Endodermal cell (in vitro differentiated cells): ENCODE results near the gene GLIS1. TPM values are rescaled to one million over a fixed set of nuclear protein-coding genes. Genes with fewer than 3 reads are reported as not detected.
A peak's percentile ranks its signal among the peaks of the same experiment; 100 is the strongest.

ENCODE experiments used
- DNase-seq: peaks from one replicate; pipeline ENCODE4 v3.0.0-alpha.2; 2017
- H3K27ac ChIP-seq: 2 replicates; pipeline ENCODE4 v1.5.1; 2013; ENCODE audit warnings: mild to moderate bottlenecking, low read depth, low read length, moderate library complexity
- H3K27me3 ChIP-seq: 2 replicates; pipeline ENCODE4 v1.6.1; 2013; ENCODE audit warnings: mild to moderate bottlenecking, low read length, moderate library complexity; ENCODE audit not compliant: insufficient read depth, control insufficient read depth, poor library complexity, severe bottlenecking
- H3K36me3 ChIP-seq: 2 replicates; pipeline ENCODE4 v1.7.0; 2013; ENCODE audit warnings: mild to moderate bottlenecking, low read length, moderate library complexity; ENCODE audit not compliant: control insufficient read depth, insufficient read depth
- H3K4me1 ChIP-seq: one replicate; pipeline ENCODE4 v1.7.0; 2013; ENCODE audit warnings: low read length; ENCODE audit not compliant: control insufficient read depth, insufficient read depth
- H3K4me3 ChIP-seq: 2 replicates; pipeline ENCODE4 v1.5.1; 2013; ENCODE audit warnings: mild to moderate bottlenecking, low read length, moderate library complexity
- H3K9ac ChIP-seq: 2 replicates; pipeline ENCODE4 v1.6.1; 2013; ENCODE audit warnings: mild to moderate bottlenecking, low read length, moderate library complexity; ENCODE audit not compliant: poor library complexity, severe bottlenecking; ENCODE audit errors: extremely low read depth
- H3K9me3 ChIP-seq: 2 replicates; pipeline ENCODE4 v1.6.1; 2013; ENCODE audit warnings: mild to moderate bottlenecking, low read length, moderate library complexity; ENCODE audit not compliant: control insufficient read depth
- H3K27ac Mint-ChIP-seq: 2 replicates; pipeline ENCODE4 v1.8.0; 2020; ENCODE audit warnings: mixed read lengths
- H3K27me3 Mint-ChIP-seq: 2 replicates; pipeline ENCODE4 v1.8.0; 2021; ENCODE audit warnings: mild to moderate bottlenecking, mixed read lengths; ENCODE audit not compliant: insufficient read depth
- H3K36me3 Mint-ChIP-seq: 2 replicates; pipeline ENCODE4 v1.8.0; 2020; ENCODE audit warnings: low read depth, mixed read lengths
- H3K4me1 Mint-ChIP-seq: 2 replicates; pipeline ENCODE4 v1.8.0; 2020; ENCODE audit warnings: mixed read lengths
- H3K4me3 Mint-ChIP-seq: 2 replicates; pipeline ENCODE4 v1.8.0; 2020; ENCODE audit warnings: mild to moderate bottlenecking, moderate library complexity, mixed read lengths
- H3K9me3 Mint-ChIP-seq: 2 replicates; pipeline ENCODE4 v1.8.0; 2020; ENCODE audit warnings: mild to moderate bottlenecking, mixed read lengths
- WGBS, 2 experiments: methylation state at CpG; one replicate each; pipeline versions ENCODE4 v1.1.5 to v1.1.7; 2013; ENCODE audit warnings: missing lambda C conversion rate in 2 of 2, mixed read lengths in 1 of 2; ENCODE audit not compliant: insufficient coverage in 1 of 2, insufficient read length in 1 of 2; 5-methylcytosine and 5-hydroxymethylcytosine counted together
- total RNA-seq, 2 donors: library from RNA; stranded (reverse); fragmentation: NEBNext Ultra II Directional in 1 of 2; extraction: Animal tissue kit (Norgen Biotek cat#: 25700) in 1 of 2; gene quantifications; 2 replicates in 1 of 2; 3 replicates in 1 of 2; pipeline ENCODE4 v1.2.1, GENCODE V29; 2021
- TF ChIP-seq, protein P1 (sequence below): fragments of 200-600 bp; sonication (generic); conservative IDR thresholded peaks from 2 replicates; pipeline ENCODE4 v1.5.0; 2021; ENCODE audit warnings: antibody characterized with exemption, mild to moderate bottlenecking

GLIS1 gene
- total RNA-seq, 2 donors from 2014 or later, result 2.1 to 3.9 TPM

DNA sequence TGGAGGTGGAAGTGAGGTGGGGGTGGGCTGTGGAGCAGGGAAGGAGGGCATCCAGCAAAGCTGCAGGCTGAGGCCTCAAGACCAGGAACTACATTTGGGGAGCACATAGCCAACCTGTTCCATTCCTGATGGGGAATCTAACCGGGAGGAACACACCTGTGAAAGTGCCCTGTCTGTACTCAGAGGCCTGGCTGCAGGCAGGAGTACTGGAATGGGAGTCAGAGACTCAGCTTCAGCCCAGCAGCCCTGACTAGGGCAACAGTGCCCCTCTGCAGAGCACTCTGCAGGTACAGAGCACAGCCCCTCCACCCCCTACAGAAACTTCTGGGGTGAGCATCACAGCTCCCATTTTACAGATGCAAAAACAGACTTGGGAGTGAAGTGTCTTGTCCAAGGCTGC is 153.4 kb downstream of the GLIS1 start:
- H3K9me3 Mint-ChIP-seq, result no peaks in the 10 kb centered on the region
- H3K27ac Mint-ChIP-seq, result no peak overlapping the region
- TF ChIP-seq, protein P1, sequence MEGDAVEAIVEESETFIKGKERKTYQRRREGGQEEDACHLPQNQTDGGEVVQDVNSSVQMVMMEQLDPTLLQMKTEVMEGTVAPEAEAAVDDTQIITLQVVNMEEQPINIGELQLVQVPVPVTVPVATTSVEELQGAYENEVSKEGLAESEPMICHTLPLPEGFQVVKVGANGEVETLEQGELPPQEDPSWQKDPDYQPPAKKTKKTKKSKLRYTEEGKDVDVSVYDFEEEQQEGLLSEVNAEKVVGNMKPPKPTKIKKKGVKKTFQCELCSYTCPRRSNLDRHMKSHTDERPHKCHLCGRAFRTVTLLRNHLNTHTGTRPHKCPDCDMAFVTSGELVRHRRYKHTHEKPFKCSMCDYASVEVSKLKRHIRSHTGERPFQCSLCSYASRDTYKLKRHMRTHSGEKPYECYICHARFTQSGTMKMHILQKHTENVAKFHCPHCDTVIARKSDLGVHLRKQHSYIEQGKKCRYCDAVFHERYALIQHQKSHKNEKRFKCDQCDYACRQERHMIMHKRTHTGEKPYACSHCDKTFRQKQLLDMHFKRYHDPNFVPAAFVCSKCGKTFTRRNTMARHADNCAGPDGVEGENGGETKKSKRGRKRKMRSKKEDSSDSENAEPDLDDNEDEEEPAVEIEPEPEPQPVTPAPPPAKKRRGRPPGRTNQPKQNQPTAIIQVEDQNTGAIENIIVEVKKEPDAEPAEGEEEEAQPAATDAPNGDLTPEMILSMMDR, result no peak
- Histone ChIP-seq H3K4me1 (peaks cover 2% of the 10 kb centered on the region), H3K36me3 (no peaks in the 10 kb centered on the region), H3K4me3 (no peak overlapping the region), H3K27me3 (no peaks in the 10 kb centered on the region), H3K27ac (no peak overlapping the region), H3K9me3 (no peaks in the 10 kb centered on the region), H3K9ac (no peak overlapping the region)
- WGBS, 2 experiments, result 89 to 100% methylated on average over 1 of the region's 1 CpG
- peaks cover 4% of the 10 kb centered on the region for H3K27me3 Mint-ChIP-seq
- H3K36me3 Mint-ChIP-seq, result no peaks in the 10 kb centered on the region
- H3K4me1 Mint-ChIP-seq, result peaks cover 5% of the 10 kb centered on the region
- peak; percentile 30 for DNase-seq
- no peak overlapping the region for H3K4me3 Mint-ChIP-seq

DNA sequence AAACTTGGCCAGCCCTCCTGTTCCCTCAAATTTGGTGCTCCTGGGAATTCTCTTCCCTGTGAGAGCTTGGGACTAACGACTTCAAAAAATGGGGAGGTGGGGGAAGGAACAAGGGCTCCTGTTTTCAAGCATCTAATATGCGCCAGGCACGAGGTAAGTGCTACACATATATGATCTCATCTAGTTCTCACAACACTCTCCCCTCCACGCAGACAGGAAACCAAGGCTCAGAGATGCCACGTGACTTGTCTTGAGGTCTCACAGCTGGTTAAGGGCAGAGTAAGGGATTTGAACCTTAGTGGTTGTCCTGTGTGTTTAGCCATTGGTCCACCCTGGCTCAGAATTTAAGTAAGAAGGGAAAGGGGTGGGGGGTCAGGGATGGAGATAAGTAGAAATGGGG is 153.8 kb downstream of the GLIS1 start:
- no peaks in the 10 kb centered on the region for H3K36me3 Mint-ChIP-seq
- no peak overlapping the region for H3K4me3 Mint-ChIP-seq
- TF ChIP-seq, protein P1, result no peak
- Histone ChIP-seq H3K4me3 (no peak overlapping the region), H3K27me3 (no peaks in the 10 kb centered on the region), H3K36me3 (no peaks in the 10 kb centered on the region), H3K27ac (no peak overlapping the region), H3K9ac (no peak overlapping the region), H3K9me3 (no peaks in the 10 kb centered on the region), H3K4me1 (peaks cover 2% of the 10 kb centered on the region)
- H3K27me3 Mint-ChIP-seq, result peaks cover 4% of the 10 kb centered on the region
- H3K9me3 Mint-ChIP-seq, result no peaks in the 10 kb centered on the region
- no peak overlapping the region for H3K27ac Mint-ChIP-seq
- H3K4me1 Mint-ChIP-seq, result peaks cover 5% of the 10 kb centered on the region
- WGBS, 2 experiments, result 88 to 100% methylated on average over 1 to 5 of the region's 5 CpGs
- DNase-seq, result no peak

DNA sequence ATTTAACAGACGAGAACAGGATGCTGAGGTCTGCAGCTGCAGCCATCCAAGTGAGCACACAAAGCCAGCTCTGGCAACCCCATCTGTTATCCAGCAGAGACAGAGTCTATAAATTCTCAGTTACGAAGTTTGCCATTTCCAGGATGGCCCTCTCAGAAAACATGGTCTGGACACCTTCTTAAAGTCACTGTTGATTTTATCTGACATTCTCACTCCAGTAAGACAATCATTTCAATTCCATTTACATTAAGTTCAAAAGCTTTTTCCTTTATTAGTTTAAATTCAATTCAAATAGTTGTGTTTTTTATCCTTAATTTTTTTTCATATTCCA is 154.2 kb downstream of the GLIS1 start:
- 87 to 91% methylated on average over 2 of the region's 2 CpGs for WGBS, 2 experiments
- Mint-ChIP-seq H3K27ac (no peak overlapping the region), H3K36me3 (no peaks in the 10 kb centered on the region), H3K9me3 (no peaks in the 10 kb centered on the region), H3K4me1 (peaks cover 5% of the 10 kb centered on the region), H3K27me3 (peaks cover 4% of the 10 kb centered on the region), H3K4me3 (no peak overlapping the region)
- no peaks in the 10 kb centered on the region for H3K36me3 ChIP-seq
- peaks cover 2% of the 10 kb centered on the region for H3K4me1 ChIP-seq
- DNase-seq, result no peak
- TF ChIP-seq, protein P1, result no peak
- H3K9ac ChIP-seq, result no peak overlapping the region
- no peaks in the 10 kb centered on the region for H3K9me3 ChIP-seq
- H3K4me3 ChIP-seq, result no peak overlapping the region
- no peak overlapping the region for H3K27ac ChIP-seq
- H3K27me3 ChIP-seq, result no peaks in the 10 kb centered on the region
